Measurements from ENCODE around the gene HIC2.
"Not testable (repeated sequence)": the region's sequence is repeated elsewhere in the genome, so short reads cannot be mapped to it uniquely, and the experiment has no call there.

Gene HIC2

GRCh38 chr22:21450320-21450831, 33.2 kb downstream of the HIC2 start:
- TF ChIP-seq EZH2phosphoT487 (IDR thresholded peaks at IDR 0.05; ENCODE audit: low read depth) (no peak), CTCF (IDR thresholded peaks at IDR 0.05; ENCODE audit: low read depth, low read length) (no peak; the same call in 1 of the 2 replicates)
- no peaks in the 10 kb centered on the region for H3K4me1 ChIP-seq (ENCODE audit: low read length)

GRCh38 chr22:21450858-21451353, 33.7 kb downstream of the HIC2 start:
- H3K27me3 ChIP-seq (ENCODE audit: low read depth, low read length): no peaks in the 10 kb centered on the region
- TF ChIP-seq EZH2phosphoT487 (IDR thresholded peaks at IDR 0.05; ENCODE audit: low read depth): no peak
- no peak for TF ChIP-seq CTCF (IDR thresholded peaks at IDR 0.05; ENCODE audit: low read depth, low read length)

More at GRCh38 chr22:21450320-21450831, 33.2 kb downstream of the HIC2 start:
- Histone ChIP-seq H3K9me3 (ENCODE audit: insufficient read depth, low read length) (no peaks in the 10 kb centered on the region), H3K27me3 (ENCODE audit: low read depth, low read length) (no peaks in the 10 kb centered on the region), H3K27ac (ENCODE audit: low read length) (no peak overlapping the region), H3K4me2 (ENCODE audit: low read length) (no peak overlapping the region), H3K36me3 (replicated peaks; ENCODE audit: low read depth, low read length) (peaks cover 9% of the 10 kb centered on the region), H3K9ac (ENCODE audit: low read length) (no peak overlapping the region), H3K79me2 (ENCODE audit: low read length) (no peaks in the 10 kb centered on the region), H4K20me1 (ENCODE audit: insufficient read depth, low read length) (peaks cover 5% of the 10 kb centered on the region; the same call in 1 of the 2 replicates), H2AFZ (ENCODE audit: low read depth, low read length) (no peak overlapping the region), H3K4me3 (ENCODE audit: low read length) (no peak overlapping the region)

GRCh38 chr22:21451545-21452520, 34.7 kb downstream of the HIC2 start:
- Histone ChIP-seq H3K4me1 (ENCODE audit: low read length) (no peaks in the 10 kb centered on the region), H3K36me3 (replicated peaks; ENCODE audit: low read depth, low read length) (peaks cover 6% of the 10 kb centered on the region), H3K9me3 (ENCODE audit: insufficient read depth, low read length) (no peaks in the 10 kb centered on the region), H2AFZ (ENCODE audit: low read depth, low read length) (no peak overlapping the region), H3K79me2 (ENCODE audit: low read length) (no peaks in the 10 kb centered on the region), H3K27ac (ENCODE audit: low read length) (no peak overlapping the region), H3K4me2 (ENCODE audit: low read length) (no peak overlapping the region), H3K4me3 (ENCODE audit: low read length) (no peak overlapping the region), H3K27me3 (ENCODE audit: low read depth, low read length) (no peaks in the 10 kb centered on the region), H4K20me1 (ENCODE audit: insufficient read depth, low read length) (peaks cover 5% of the 10 kb centered on the region; the same call in 1 of the 2 replicates), H3K9ac (ENCODE audit: low read length) (no peak overlapping the region)
- no peak for TF ChIP-seq CTCF (IDR thresholded peaks at IDR 0.05; ENCODE audit: low read depth, low read length)
- TF ChIP-seq EZH2phosphoT487 (IDR thresholded peaks at IDR 0.05; ENCODE audit: low read depth): no peak

More at GRCh38 chr22:21450858-21451353, 33.7 kb downstream of the HIC2 start:
- Histone ChIP-seq H3K36me3 (replicated peaks; ENCODE audit: low read depth, low read length) (peaks cover 6% of the 10 kb centered on the region), H3K4me3 (ENCODE audit: low read length) (no peak overlapping the region), H3K27ac (ENCODE audit: low read length) (no peak overlapping the region), H3K79me2 (ENCODE audit: low read length) (no peaks in the 10 kb centered on the region), H3K4me2 (ENCODE audit: low read length) (no peak overlapping the region), H3K9ac (ENCODE audit: low read length) (no peak overlapping the region), H2AFZ (ENCODE audit: low read depth, low read length) (no peak overlapping the region), H4K20me1 (ENCODE audit: insufficient read depth, low read length) (peaks cover 5% of the 10 kb centered on the region; the same call in 1 of the 2 replicates), H3K4me1 (ENCODE audit: low read length) (no peaks in the 10 kb centered on the region), H3K9me3 (ENCODE audit: insufficient read depth, low read length) (no peaks in the 10 kb centered on the region)

GRCh38 chr22:21452666-21453065, 35.5 kb downstream of the HIC2 start:
- not testable (repeated sequence) for H3K27me3 ChIP-seq (ENCODE audit: low read depth, low read length); H3K79me2 ChIP-seq (ENCODE audit: low read length); H3K4me1 ChIP-seq (ENCODE audit: low read length); H3K9me3 ChIP-seq (ENCODE audit: insufficient read depth, low read length); H3K4me2 ChIP-seq (ENCODE audit: low read length); H2AFZ ChIP-seq (ENCODE audit: low read depth, low read length); H4K20me1 ChIP-seq (ENCODE audit: insufficient read depth, low read length); H3K9ac ChIP-seq (ENCODE audit: low read length); H3K36me3 ChIP-seq (replicated peaks; ENCODE audit: low read depth, low read length); H3K27ac ChIP-seq (ENCODE audit: low read length); H3K4me3 ChIP-seq (ENCODE audit: low read length)

GRCh38 chr22:21454998-21455333, 37.8 kb downstream of the HIC2 start:
- H4K20me1 ChIP-seq (ENCODE audit: insufficient read depth, low read length); H3K27ac ChIP-seq (ENCODE audit: low read length); H3K4me3 ChIP-seq (ENCODE audit: low read length); H3K36me3 ChIP-seq (replicated peaks; ENCODE audit: low read depth, low read length); H3K4me1 ChIP-seq (ENCODE audit: low read length); H3K9me3 ChIP-seq (ENCODE audit: insufficient read depth, low read length); H3K9ac ChIP-seq (ENCODE audit: low read length); H2AFZ ChIP-seq (ENCODE audit: low read depth, low read length); H3K27me3 ChIP-seq (ENCODE audit: low read depth, low read length); H3K79me2 ChIP-seq (ENCODE audit: low read length); H3K4me2 ChIP-seq (ENCODE audit: low read length): not testable (repeated sequence)

Measured in OCI-LY3 (cell line).